ENCODE results near the gene DCST2. TPM values are rescaled to one million over a fixed set of nuclear protein-coding genes. Genes with fewer than 3 reads are reported as not detected.

The DCST2 gene
- total RNA-seq, 2 experiments from 2014 or later: 0.46 to 0.67 TPM

- Mint-ChIP-seq H3K36me3 (ENCODE audit: low read depth) (no peaks in the 10 kb centered on the region), H3K4me1 (no peaks in the 10 kb centered on the region), H3K27ac (no peak overlapping the region), H3K4me3 (no peak overlapping the region), H3K9me3 (ENCODE audit: low read depth) (no peaks in the 10 kb centered on the region), H3K27me3 (no peaks in the 10 kb centered on the region)
- ChIA-PET CTCF (interaction anchor here (0.7 to 3.3 kb wide), 4 partner anchors 14 to 47 kb away, joined by 3 to 12 read pairs (median 3); no protein-coding TSS in a partner anchor), POLR2A (no interaction called here)
- ATAC-seq (no peak), DNase-seq (no peak)
- intact Hi-C loops (cut with DNase I, micrococcal nuclease): no loop called here
Measured at GRCh38 chr1:155038602-155039307, 5.2 kb upstream of the DCST2 start.

- POLR2A ChIA-PET: no interaction called here
- Mint-ChIP-seq H3K27ac (no peak overlapping the region), H3K9me3 (ENCODE audit: low read depth) (no peaks in the 10 kb centered on the region), H3K27me3 (no peaks in the 10 kb centered on the region), H3K36me3 (ENCODE audit: low read depth) (no peaks in the 10 kb centered on the region), H3K4me3 (no peak overlapping the region), H3K4me1 (no peaks in the 10 kb centered on the region)
- CTCF ChIA-PET: interaction anchor here (1.2 to 3.3 kb wide), 3 partner anchors 13 to 21 kb away, joined by 3 to 12 read pairs (median 3); no protein-coding TSS in a partner anchor
- intact Hi-C loops (cut with DNase I, micrococcal nuclease): no loop called here
- no peak for DNase-seq
- no peak for ATAC-seq
Measured at GRCh38 chr1:155037851-155038441, 4.4 kb upstream of the DCST2 start.

- Mint-ChIP-seq H3K27me3 (no peaks in the 10 kb centered on the region), H3K27ac (no peak overlapping the region), H3K9me3 (ENCODE audit: low read depth) (no peaks in the 10 kb centered on the region), H3K4me3 (no peak overlapping the region), H3K4me1 (no peaks in the 10 kb centered on the region), H3K36me3 (ENCODE audit: low read depth) (no peaks in the 10 kb centered on the region)
- ATAC-seq (no peak), DNase-seq (no peak)
- intact Hi-C loops (cut with DNase I, micrococcal nuclease): no loop called here
- POLR2A ChIA-PET: no interaction called here
- CTCF ChIA-PET: interaction anchor here (0.6 kb wide), 1 partner anchor 19 kb away, joined by 3 read pairs; no protein-coding TSS in a partner anchor
Measured at GRCh38 chr1:155037043-155037442, 3.5 kb upstream of the DCST2 start.

- Mint-ChIP-seq H3K4me1 (no peaks in the 10 kb centered on the region), H3K27ac (no peak overlapping the region), H3K4me3 (no peak overlapping the region), H3K9me3 (ENCODE audit: low read depth) (no peaks in the 10 kb centered on the region), H3K36me3 (ENCODE audit: low read depth) (no peaks in the 10 kb centered on the region), H3K27me3 (no peaks in the 10 kb centered on the region)
- ChIA-PET POLR2A (no interaction called here), CTCF (no interaction called here)
- intact Hi-C loops (cut with DNase I, micrococcal nuclease): no loop called here
- no peak for DNase-seq
- no peak for ATAC-seq
Measured at GRCh38 chr1:155035936-155036335, 2.4 kb upstream of the DCST2 start.

GRCh38 chr1:155034318-155035208, 982 bp upstream of the DCST2 start:
- intact Hi-C loops (cut with DNase I, micrococcal nuclease): no loop called here
- H3K36me3 Mint-ChIP-seq (ENCODE audit: low read depth): no peaks in the 10 kb centered on the region
- H3K9me3 Mint-ChIP-seq (ENCODE audit: low read depth): no peaks in the 10 kb centered on the region
- POLR2A ChIA-PET: no interaction called here
- no peak overlapping the region for H3K4me3 Mint-ChIP-seq
- ATAC-seq (no peak), DNase-seq (no peak)
- no peaks in the 10 kb centered on the region for H3K4me1 Mint-ChIP-seq
- CTCF ChIA-PET: interaction anchor here (0.7 to 1.5 kb wide), 3 partner anchors 10 to 17 kb away, joined by 3 to 6 read pairs (median 4); no protein-coding TSS in a partner anchor
- H3K27ac Mint-ChIP-seq: no peak overlapping the region
- no peaks in the 10 kb centered on the region for H3K27me3 Mint-ChIP-seq

- Mint-ChIP-seq H3K27ac (no peak overlapping the region), H3K4me1 (no peaks in the 10 kb centered on the region), H3K9me3 (ENCODE audit: low read depth) (no peaks in the 10 kb centered on the region), H3K27me3 (no peaks in the 10 kb centered on the region), H3K4me3 (no peak overlapping the region), H3K36me3 (ENCODE audit: low read depth) (no peaks in the 10 kb centered on the region)
- POLR2A ChIA-PET: no interaction called here
- no peak for ATAC-seq
- no peak for DNase-seq
- CTCF ChIA-PET: interaction anchor here (1.0 to 1.6 kb wide), 3 partner anchors 9 to 15 kb away, joined by 3 to 6 read pairs (median 5); no protein-coding TSS in a partner anchor
- intact Hi-C loops (cut with DNase I, micrococcal nuclease): no loop called here
Measured at GRCh38 chr1:155032886-155033285, 695 bp downstream of the DCST2 start.

DNA sequence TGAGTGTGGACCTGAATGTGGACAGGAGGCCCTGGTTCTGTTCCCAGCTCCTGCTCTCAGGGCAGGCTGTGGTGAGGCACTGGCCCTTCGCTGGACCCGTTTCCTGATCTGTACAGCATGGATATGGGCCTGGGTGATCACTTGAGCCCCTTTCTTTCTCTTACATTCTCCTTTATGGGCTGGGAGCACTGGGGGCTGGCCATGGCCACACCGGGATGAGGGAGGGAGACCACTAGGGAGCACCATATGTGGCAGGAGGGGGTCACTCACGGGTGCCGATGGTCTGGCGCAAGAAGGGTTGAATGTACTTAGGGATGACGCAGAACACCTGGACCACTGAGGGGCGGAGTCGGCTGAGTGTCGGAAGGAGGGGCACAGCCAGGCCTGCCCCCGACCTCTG, 2.7 kb downstream of the DCST2 start:
- intact Hi-C loops (cut with DNase I, micrococcal nuclease): no loop called here
- DNase-seq (no peak), ATAC-seq (no peak)
- no peak overlapping the region for H3K4me3 Mint-ChIP-seq
- no peaks in the 10 kb centered on the region for H3K4me1 Mint-ChIP-seq
- no peaks in the 10 kb centered on the region for H3K9me3 Mint-ChIP-seq (ENCODE audit: low read depth)
- no peaks in the 10 kb centered on the region for H3K27me3 Mint-ChIP-seq
- no peaks in the 10 kb centered on the region for H3K36me3 Mint-ChIP-seq (ENCODE audit: low read depth)
- ChIA-PET POLR2A (no interaction called here), CTCF (interaction anchor here (0.6 kb wide), 1 partner anchor 431 kb away, joined by 4 read pairs; no protein-coding TSS in a partner anchor)
- H3K27ac Mint-ChIP-seq: no peak overlapping the region

DNA sequence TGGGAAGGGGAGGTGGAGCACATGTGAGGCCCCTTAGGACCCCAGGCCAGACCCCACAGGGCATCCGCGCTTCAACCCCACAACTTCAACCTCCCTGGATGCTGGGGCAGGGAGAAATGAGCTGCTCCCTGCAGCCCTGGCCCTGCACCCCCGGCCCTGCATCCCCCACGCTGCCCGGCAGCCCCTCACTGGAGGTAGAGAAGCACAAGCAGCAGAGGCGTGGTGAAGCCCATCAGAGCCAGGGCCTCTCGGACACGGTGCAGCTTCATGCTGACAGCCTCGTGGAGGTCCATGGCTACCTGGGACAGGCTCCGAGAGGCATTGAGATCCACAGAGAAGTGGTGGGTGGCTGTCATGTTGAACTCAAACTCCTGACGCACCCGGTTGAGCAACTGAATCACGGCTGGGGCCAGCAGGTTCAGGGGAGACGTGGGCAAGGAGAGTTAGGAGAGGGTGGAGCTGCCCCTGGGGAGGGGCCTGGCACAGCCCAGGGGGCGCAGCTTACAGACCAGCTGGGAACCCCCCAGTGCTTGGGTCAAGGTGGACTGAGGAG, 3.3 kb downstream of the DCST2 start:
- intact Hi-C loops (cut with DNase I, micrococcal nuclease): no loop called here
- DNase-seq (no peak), ATAC-seq (no peak)
- H3K9me3 Mint-ChIP-seq (ENCODE audit: low read depth): no peaks in the 10 kb centered on the region
- H3K4me1 Mint-ChIP-seq: no peaks in the 10 kb centered on the region
- H3K36me3 Mint-ChIP-seq (ENCODE audit: low read depth): no peaks in the 10 kb centered on the region
- ChIA-PET POLR2A (no interaction called here), CTCF (interaction anchor here (1.0 kb wide), 1 partner anchor 14 kb away, joined by 3 read pairs; no protein-coding TSS in a partner anchor)
- H3K27ac Mint-ChIP-seq: no peak overlapping the region
- H3K27me3 Mint-ChIP-seq: no peaks in the 10 kb centered on the region
- H3K4me3 Mint-ChIP-seq: no peak overlapping the region

DNA sequence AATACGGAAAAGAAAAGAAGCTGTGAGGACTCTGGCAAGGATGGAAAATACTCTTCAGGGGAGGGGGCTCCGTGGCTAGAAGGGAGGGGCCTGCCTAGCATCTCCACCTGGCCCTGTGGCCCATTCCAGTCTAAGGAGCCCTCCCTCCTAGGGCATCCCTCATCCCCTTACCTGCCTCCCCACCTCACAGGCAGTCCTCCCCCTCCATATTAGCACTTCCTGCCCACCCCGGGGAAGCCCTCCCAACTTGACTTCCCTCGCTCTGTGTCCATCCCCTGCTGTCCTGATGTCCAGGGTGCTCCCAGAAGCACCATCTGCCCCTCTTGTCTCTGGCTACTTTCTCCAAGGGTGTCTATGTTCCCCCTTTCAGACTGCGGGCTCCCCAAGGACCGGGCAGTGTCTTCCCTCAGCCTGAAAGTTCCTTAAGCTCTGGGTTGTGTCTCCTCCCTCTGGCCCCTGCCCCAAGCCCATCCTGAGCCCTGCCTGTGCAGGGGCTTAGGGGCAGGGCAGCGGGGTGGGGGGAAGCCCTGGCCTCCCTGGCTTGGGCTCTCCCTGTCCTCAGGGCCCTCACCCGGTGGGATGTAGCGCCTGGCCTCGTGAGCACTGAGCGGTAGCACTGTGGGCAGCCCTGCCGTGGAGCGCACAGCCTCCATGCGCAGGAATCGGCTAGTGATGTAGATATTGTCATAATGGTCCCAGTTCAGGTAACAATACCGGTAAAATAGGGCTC, 3.9 kb downstream of the DCST2 start:
- CTCF ChIA-PET: interaction anchor here (1.0 kb wide), 1 partner anchor 15 kb away, joined by 3 read pairs; no protein-coding TSS in a partner anchor
- POLR2A ChIA-PET: no interaction called here
- Mint-ChIP-seq H3K36me3 (ENCODE audit: low read depth) (no peaks in the 10 kb centered on the region), H3K9me3 (ENCODE audit: low read depth) (no peaks in the 10 kb centered on the region), H3K4me3 (no peak overlapping the region), H3K27ac (no peak overlapping the region), H3K4me1 (no peaks in the 10 kb centered on the region), H3K27me3 (no peaks in the 10 kb centered on the region)
- ATAC-seq (no peak), DNase-seq (no peak)
- intact Hi-C loops (cut with DNase I, micrococcal nuclease): no loop called here

- H3K27me3 Mint-ChIP-seq: no peaks in the 10 kb centered on the region
- DNase-seq: no peak
- no peaks in the 10 kb centered on the region for H3K36me3 Mint-ChIP-seq (ENCODE audit: low read depth)
- peaks cover under 1% of the 10 kb centered on the region for H3K4me1 Mint-ChIP-seq
- CTCF ChIA-PET: interaction anchor here (1.0 to 2.1 kb wide), 2 partner anchors 18 to 65 kb away, joined by 5 to 8 read pairs; no protein-coding TSS in a partner anchor
- peak; percentile 59 for ATAC-seq
- H3K9me3 Mint-ChIP-seq (ENCODE audit: low read depth): no peaks in the 10 kb centered on the region
- no peak overlapping the region for H3K27ac Mint-ChIP-seq
- H3K4me3 Mint-ChIP-seq: no peak overlapping the region
- intact Hi-C loops (cut with DNase I, micrococcal nuclease): no loop called here
- POLR2A ChIA-PET: no interaction called here
Measured at GRCh38 chr1:155026588-155026987, 7.0 kb downstream of the DCST2 start.

- ChIA-PET CTCF (interaction anchor here (1.0 to 2.1 kb wide), 2 partner anchors 18 to 65 kb away, joined by 5 to 8 read pairs; no protein-coding TSS in a partner anchor), POLR2A (interaction anchor here (0.5 kb wide), 1 partner anchor 29 kb away, joined by 3 read pairs; no protein-coding TSS in a partner anchor)
- H3K27me3 Mint-ChIP-seq: no peaks in the 10 kb centered on the region
- intact Hi-C loops (cut with DNase I, micrococcal nuclease): no loop called here
- no peak overlapping the region for H3K4me3 Mint-ChIP-seq
- DNase-seq: no peak
- no peak for ATAC-seq
- H3K4me1 Mint-ChIP-seq: peaks cover 2% of the 10 kb centered on the region
- no peak overlapping the region for H3K27ac Mint-ChIP-seq
- H3K9me3 Mint-ChIP-seq (ENCODE audit: low read depth): no peaks in the 10 kb centered on the region
- no peaks in the 10 kb centered on the region for H3K36me3 Mint-ChIP-seq (ENCODE audit: low read depth)
Measured at GRCh38 chr1:155026154-155026553, 7.4 kb downstream of the DCST2 start.

Data from activated CD4-positive, alpha-beta T cell treated with anti-CD3 and anti-CD28 coated beads for 36 hours (primary cell).